Measurements from ENCODE around the gene CCDC186. TPM values are rescaled to one million over a fixed set of nuclear protein-coding genes. Genes with fewer than 3 reads are reported as not detected.
A peak's percentile ranks its signal among the peaks of the same experiment; 100 is the strongest.

Gene CCDC186
- total RNA-seq, 3 donors from 2014 or later, result 7.4 to 10.5 (median 9.5) TPM

DNA sequence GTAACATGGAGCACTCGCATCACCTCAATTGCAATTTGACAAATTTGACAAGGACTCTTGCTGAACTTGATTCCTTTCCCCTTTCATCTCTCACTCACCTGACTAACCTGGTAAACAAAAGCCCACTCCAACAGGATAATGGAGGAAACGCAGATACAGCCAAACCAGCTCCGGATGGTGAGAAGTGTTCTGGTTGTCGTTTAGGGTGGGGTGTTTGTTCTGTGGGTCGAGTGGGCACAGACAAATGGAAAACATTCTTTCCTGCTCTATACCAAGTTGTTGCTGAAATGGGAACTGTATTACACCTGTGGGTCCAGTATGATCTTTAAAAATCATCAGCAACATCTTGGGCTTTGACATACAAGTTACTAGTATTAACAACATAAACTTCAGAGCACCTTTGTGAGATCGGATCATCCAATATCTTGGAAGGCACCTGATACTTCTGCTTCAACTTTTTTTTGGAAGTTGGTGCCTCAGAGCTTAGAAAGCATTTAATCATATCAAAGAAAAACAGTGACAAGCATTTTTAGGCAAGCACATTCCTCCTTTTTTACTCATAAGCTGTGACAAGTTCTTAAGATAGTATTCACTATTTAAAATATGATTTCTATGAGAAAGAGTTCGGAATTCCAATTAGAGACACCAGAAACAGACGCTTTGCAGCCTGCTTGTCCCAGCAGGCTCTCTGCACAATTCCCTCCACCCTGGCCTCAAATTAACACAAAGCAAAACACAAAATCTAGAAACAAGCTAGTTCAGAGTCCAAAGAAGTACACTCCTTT lies 58.1 kb downstream of the CCDC186 start:
- H3K4me3 Mint-ChIP-seq, result no peak overlapping the region
- no peak for DNase-seq
- no peaks in the 10 kb centered on the region for H3K4me1 Mint-ChIP-seq (ENCODE audit: low read depth)
- peaks cover 2% of the 10 kb centered on the region for H3K27me3 Mint-ChIP-seq (ENCODE audit: low read depth)
- ATAC-seq, result no peak
- no peaks in the 10 kb centered on the region for H3K9me3 Mint-ChIP-seq
- H3K36me3 Mint-ChIP-seq (ENCODE audit: insufficient read depth), result peaks cover 2% of the 10 kb centered on the region

DNA sequence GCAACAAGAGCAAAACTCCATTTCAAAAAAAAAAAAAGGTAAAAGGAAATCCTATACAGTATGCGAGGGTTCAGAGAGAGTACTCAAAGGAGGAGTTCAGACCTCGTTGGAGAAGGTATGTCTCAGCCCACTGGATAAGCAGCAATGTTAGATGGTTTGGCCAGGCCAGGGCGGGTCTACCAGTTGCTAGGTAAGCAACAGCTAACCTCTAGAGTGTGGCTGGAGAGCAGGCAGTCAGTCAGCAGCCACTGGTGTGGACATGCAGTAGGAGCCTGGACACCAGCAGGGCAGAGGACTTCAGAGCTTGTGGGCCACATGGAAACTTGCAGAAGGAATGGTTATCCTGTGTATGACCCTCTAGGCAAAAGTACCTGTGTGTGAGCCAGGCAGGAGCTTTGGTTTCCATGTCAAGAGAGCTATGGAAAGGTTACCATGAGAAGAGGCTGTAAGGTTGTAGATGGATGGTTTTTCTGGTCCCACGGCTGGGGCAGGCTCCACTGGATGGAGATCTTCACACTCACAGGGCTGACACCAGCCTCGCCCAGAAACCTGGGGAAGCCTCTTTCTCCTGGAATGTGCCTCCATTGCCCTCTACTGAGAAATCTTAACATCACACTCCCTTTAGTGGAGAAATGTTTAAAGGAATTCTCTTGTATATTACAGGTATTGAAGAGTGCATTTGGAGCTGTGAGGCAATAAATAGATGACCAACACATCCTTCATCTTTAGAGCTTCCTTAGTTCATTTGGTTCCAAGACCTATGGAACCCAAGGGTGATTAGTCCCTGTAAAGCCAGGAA lies 63.6 kb downstream of the CCDC186 start:
- Mint-ChIP-seq H3K9me3 (no peaks in the 10 kb centered on the region), H3K27me3 (ENCODE audit: low read depth) (peaks cover 10% of the 10 kb centered on the region), H3K36me3 (ENCODE audit: insufficient read depth) (no peaks in the 10 kb centered on the region), H3K4me3 (no peak overlapping the region), H3K4me1 (ENCODE audit: low read depth) (no peaks in the 10 kb centered on the region)
- DNase-seq (no peak), ATAC-seq (no peak)

DNA sequence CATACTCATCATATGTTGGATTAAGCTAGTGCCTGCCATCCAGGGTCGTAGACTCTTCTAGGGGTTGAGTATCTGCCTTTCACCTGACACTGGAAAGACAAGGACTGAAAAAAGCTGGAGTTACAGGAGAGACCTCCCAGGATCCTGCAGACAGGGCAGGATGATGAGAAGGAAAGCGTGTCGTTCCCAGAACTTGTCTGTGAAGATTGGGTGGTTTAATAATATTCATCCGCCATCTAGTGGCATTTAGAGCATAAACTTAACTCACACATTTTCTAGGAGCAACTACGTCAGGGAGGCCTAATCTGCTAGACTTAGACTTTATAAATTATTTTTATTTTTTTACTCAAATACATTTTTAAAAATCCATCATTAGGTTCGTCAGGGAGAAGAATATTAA lies 70.7 kb downstream of the CCDC186 start:
- Mint-ChIP-seq H3K9me3 (no peaks in the 10 kb centered on the region), H3K4me1 (ENCODE audit: low read depth) (peaks cover 26% of the 10 kb centered on the region), H3K27me3 (ENCODE audit: low read depth) (peaks cover 29% of the 10 kb centered on the region), H3K4me3 (no peak overlapping the region), H3K36me3 (ENCODE audit: insufficient read depth) (no peaks in the 10 kb centered on the region)
- no peak for ATAC-seq
- DNase-seq, result no peak

DNA sequence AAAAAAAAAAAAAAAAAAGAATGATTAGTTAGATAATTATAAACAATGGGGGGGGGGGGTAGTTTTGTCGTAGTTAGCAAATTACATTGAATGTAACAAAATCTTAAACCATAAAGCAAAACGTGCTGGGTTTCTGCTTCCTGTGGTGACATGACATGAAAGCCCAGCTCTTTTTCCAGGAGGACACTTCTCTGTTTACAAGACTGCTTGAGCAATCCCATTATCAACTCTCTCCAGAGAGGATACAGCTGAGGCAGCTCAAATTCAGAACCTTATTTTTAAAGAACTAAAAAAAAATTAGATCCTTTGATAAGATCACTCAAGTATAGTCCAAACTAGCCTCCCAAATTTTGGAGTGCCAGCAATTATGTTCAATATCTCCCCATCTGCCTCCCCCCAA lies 71.7 kb downstream of the CCDC186 start:
- no peak for ATAC-seq

DNA sequence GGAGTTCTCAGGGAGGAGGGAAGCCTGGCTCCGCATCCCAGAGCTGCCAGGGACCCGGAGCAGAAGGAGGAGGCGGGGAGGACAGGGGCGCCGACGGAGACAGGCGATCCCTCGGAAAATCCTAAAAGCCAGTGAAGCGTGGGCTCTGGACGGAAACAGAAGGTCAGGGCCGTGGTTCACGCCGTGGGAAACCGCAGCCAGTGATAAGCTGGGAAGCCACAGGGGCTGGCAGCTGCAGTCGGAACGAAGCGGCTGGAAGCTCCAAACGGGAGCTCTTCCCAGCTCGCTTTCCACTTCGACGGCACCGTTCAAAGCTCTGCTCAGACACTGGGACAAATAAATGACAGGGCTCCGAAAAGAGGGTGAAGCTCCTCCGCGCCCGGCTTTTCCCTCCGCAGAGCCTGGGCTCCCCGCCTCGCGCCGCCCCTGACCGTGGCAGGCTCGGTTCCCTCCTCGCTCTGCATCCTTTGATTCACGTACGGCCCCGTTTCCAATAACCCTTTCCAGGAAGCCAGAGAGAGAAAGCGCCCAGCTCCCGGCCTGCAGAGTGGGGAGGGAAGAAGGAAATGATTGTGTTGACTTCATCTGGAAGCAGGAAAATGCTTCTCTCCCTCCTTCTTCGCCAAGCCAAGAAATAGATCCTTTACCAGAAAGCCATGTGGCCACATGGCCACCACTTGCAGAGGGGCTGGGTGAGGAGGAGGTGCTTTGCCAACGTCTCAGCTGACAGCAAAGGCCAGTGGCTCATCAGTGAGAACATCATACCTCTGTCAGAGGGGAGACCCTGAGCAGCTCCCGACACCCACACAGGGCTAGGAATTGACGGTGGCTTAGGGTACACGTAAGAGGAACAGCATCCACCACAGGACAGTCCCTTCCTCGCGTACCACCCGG lies 72.9 kb downstream of the CCDC186 start:
- H3K9me3 Mint-ChIP-seq, result no peaks in the 10 kb centered on the region
- peaks cover 28% of the 10 kb centered on the region for H3K27me3 Mint-ChIP-seq (ENCODE audit: low read depth)
- H3K4me1 Mint-ChIP-seq (ENCODE audit: low read depth), result peaks cover 41% of the 10 kb centered on the region
- peak overlapping the region; percentile 60 for H3K4me3 Mint-ChIP-seq
- no peaks in the 10 kb centered on the region for H3K36me3 Mint-ChIP-seq (ENCODE audit: insufficient read depth)
- ATAC-seq (peak; percentile 51 to 60), DNase-seq (no peak)

More for the DNA sequence above, 71.7 kb downstream of the CCDC186 start:
- no peaks in the 10 kb centered on the region for H3K9me3 Mint-ChIP-seq
- no peak for DNase-seq
- H3K36me3 Mint-ChIP-seq (ENCODE audit: insufficient read depth), result no peaks in the 10 kb centered on the region
- H3K4me3 Mint-ChIP-seq, result no peak overlapping the region
- peaks cover 28% of the 10 kb centered on the region for H3K27me3 Mint-ChIP-seq (ENCODE audit: low read depth)
- peaks cover 32% of the 10 kb centered on the region for H3K4me1 Mint-ChIP-seq (ENCODE audit: low read depth)

DNA sequence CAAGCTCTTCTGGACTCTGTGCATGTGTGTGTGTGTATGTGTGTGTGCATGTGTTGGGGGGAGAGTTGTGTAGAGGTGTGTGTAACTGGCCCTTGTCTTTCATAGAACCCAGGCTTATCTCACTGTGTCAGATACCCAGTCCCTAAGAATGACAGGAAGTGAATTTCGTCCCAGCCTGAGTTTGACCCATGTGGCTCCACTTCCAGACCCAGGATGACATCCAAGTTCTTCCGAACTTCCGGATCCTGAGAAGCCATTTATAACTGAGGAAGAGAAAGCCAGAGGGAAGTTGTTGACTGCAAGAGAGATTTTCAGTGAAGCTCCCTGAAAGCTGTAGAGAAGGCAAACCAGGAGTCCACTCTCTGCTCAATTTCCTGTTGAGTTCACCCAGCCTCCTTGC lies 77.1 kb downstream of the CCDC186 start:
- no peak for ATAC-seq
- no peaks in the 10 kb centered on the region for H3K9me3 Mint-ChIP-seq
- peaks cover 50% of the 10 kb centered on the region for H3K4me1 Mint-ChIP-seq (ENCODE audit: low read depth)
- no peak overlapping the region for H3K4me3 Mint-ChIP-seq
- no peaks in the 10 kb centered on the region for H3K36me3 Mint-ChIP-seq (ENCODE audit: insufficient read depth)
- peaks cover 23% of the 10 kb centered on the region for H3K27me3 Mint-ChIP-seq (ENCODE audit: low read depth)
- no peak for DNase-seq

DNA sequence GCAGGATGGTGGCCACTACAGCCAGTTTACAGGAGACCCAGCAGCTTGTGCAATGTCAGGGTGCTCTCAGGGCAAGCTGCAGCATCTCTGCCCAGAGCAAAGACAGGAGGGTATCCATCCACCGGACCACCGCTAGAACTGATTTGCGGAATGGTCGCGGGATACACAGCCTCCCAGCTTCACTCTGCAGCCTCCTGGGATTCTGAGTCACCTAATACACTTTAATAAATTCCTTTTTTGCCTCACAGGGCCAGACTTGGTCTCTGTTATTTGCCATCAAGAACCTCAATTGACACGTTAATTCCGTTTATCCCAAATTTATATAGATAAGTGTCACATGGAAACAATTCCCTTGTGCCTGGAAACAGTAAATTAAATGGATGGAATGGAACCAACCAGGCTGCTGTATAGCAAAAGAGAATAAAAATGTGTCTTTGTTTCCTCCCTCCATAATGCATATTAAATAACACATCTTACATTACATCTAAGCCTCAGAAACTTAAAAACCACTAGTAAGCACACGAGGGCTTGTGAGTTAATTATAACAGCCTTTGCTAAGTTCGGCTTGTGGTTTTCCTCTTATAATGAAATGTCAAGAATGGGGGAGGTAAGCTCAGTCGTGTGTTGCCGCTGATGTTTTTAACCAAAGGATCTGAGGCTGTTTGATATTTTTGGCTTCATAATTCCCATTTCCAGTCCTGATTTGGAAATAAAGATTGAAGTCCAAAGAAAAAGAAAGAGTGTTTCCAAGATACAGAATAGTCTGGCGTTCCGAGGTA lies 78.3 kb downstream of the CCDC186 start:
- H3K9me3 Mint-ChIP-seq, result no peaks in the 10 kb centered on the region
- peaks cover 13% of the 10 kb centered on the region for H3K27me3 Mint-ChIP-seq (ENCODE audit: low read depth)
- H3K36me3 Mint-ChIP-seq (ENCODE audit: insufficient read depth), result no peaks in the 10 kb centered on the region
- peaks cover 46% of the 10 kb centered on the region for H3K4me1 Mint-ChIP-seq (ENCODE audit: low read depth)
- H3K4me3 Mint-ChIP-seq, result no peak overlapping the region
- ATAC-seq (peak in 1 of 2 donors; percentile 25), DNase-seq (no peak)

DNA sequence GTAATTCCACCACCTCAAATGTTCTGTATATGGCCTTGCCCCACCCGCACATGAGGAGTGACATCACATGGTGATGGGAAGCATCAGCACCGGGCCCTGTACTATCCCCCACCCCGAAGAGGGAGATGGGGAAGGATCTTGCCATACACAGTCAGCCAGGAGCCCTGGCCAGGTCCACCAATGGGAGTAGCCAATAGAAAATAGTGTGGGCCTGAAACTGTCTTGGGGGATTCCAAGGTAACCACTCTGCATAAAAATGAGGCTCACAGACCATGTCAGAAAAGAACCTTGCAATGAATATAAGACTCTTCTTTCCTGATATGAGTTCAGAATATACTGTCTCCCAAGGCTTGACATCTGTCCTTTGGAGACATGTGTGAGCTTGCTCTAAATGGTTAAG lies 79.2 kb downstream of the CCDC186 start:
- H3K4me1 Mint-ChIP-seq (ENCODE audit: low read depth), result peaks cover 37% of the 10 kb centered on the region
- no peak overlapping the region for H3K4me3 Mint-ChIP-seq
- peak in 1 of 2 donors; percentile 10 for ATAC-seq
- peaks cover 4% of the 10 kb centered on the region for H3K27me3 Mint-ChIP-seq (ENCODE audit: low read depth)
- H3K36me3 Mint-ChIP-seq (ENCODE audit: insufficient read depth), result no peaks in the 10 kb centered on the region
- DNase-seq, result no peak
- H3K9me3 Mint-ChIP-seq, result no peaks in the 10 kb centered on the region

DNA sequence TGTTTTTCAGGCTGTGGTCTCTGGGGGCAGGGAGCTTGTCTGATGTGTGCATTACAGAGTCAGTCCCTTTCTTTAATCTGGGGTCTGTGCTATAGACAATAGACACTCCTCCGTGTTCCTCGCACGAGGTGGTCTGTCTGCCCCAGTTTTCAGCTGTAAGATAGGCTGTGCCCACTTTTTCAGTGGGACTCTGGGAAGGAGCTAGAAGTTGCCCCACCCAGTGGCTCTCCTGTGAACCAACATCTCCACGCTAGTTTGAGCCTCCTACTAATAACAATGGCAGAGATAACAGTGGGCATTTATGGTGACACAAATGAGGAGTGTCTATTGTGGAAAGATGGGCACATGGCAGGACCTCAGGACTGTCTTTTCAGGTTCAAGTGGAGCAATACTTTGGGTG lies 86.3 kb downstream of the CCDC186 start:
- no peak for ATAC-seq

DNA sequence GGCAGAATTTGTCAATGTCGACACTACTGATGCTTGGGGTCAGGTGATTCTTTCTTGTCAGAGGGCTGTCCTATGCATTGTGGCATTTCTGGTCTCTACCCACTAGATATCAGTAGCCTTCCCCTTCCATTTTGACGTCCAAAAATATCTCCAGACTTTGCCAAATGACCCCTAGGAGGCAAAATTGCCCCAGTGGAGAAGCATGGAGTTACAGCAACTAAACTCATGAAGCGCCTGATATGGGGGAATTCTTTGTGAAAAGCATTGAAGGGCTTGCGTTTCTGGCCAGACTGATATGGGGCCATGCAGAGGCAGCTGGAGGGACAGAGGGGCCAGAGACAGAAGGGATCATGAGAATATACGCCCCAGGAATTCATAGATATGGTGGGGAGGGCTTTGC lies 86.7 kb downstream of the CCDC186 start:
- no peak for DNase-seq
- no peaks in the 10 kb centered on the region for H3K36me3 Mint-ChIP-seq (ENCODE audit: insufficient read depth)
- H3K9me3 Mint-ChIP-seq, result no peaks in the 10 kb centered on the region
- no peak for ATAC-seq
- no peaks in the 10 kb centered on the region for H3K4me1 Mint-ChIP-seq (ENCODE audit: low read depth)
- no peak overlapping the region for H3K4me3 Mint-ChIP-seq
- H3K27me3 Mint-ChIP-seq (ENCODE audit: low read depth), result no peaks in the 10 kb centered on the region

More for the DNA sequence above, 86.3 kb downstream of the CCDC186 start:
- H3K4me1 Mint-ChIP-seq (ENCODE audit: low read depth), result no peaks in the 10 kb centered on the region
- H3K4me3 Mint-ChIP-seq, result no peak overlapping the region
- H3K9me3 Mint-ChIP-seq, result no peaks in the 10 kb centered on the region
- H3K27me3 Mint-ChIP-seq (ENCODE audit: low read depth), result no peaks in the 10 kb centered on the region
- DNase-seq, result no peak
- H3K36me3 Mint-ChIP-seq (ENCODE audit: insufficient read depth), result no peaks in the 10 kb centered on the region

DNA sequence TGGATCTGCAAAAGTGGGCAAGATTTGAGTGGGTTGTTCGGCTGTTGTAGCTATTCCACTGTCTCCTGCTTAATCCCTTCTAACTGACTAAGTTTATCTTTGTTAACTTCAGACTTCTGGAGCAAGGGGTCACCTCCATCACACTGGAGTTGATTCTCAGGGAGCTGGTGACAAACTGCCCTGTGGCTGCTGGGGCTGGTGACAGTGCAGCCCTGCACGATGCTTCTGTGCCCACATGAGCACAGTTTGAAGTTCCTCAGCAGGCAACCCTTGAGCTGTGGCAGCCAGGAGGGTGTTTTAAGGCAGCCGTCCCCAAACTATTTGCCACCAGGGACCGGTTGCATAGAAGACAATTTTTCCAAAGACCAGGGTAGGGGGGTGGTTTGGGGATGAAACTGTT lies 89.8 kb downstream of the CCDC186 start:
- H3K4me3 Mint-ChIP-seq, result no peak overlapping the region
- H3K27me3 Mint-ChIP-seq (ENCODE audit: low read depth), result no peaks in the 10 kb centered on the region
- no peaks in the 10 kb centered on the region for H3K4me1 Mint-ChIP-seq (ENCODE audit: low read depth)
- DNase-seq, result no peak
- H3K9me3 Mint-ChIP-seq, result no peaks in the 10 kb centered on the region
- no peaks in the 10 kb centered on the region for H3K36me3 Mint-ChIP-seq (ENCODE audit: insufficient read depth)
- peak in 1 of 2 donors; percentile 27 for ATAC-seq

DNA sequence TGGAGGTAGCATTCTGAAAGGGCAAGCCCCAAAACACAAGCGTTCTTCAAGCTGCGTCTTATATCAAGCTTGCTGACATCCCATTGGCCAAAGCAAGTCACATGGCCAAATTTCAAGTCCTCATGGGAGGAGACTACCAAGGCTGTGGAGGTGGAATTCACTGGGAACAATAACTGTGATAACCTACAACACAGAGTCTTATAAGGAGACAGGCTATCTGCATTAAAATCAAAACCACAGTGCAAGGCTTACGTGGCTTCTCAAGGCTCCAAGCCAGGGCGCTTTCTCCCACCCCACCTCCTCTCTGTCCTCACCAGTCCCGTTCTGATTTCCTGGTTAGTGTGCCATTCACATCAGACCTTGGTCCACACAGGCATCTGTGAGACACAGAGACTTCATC lies 91.0 kb downstream of the CCDC186 start:
- Mint-ChIP-seq H3K9me3 (no peaks in the 10 kb centered on the region), H3K36me3 (ENCODE audit: insufficient read depth) (no peaks in the 10 kb centered on the region), H3K4me1 (ENCODE audit: low read depth) (no peaks in the 10 kb centered on the region), H3K27me3 (ENCODE audit: low read depth) (no peaks in the 10 kb centered on the region), H3K4me3 (no peak overlapping the region)
- no peak for DNase-seq
- ATAC-seq, result peak in 1 of 2 donors; percentile 23

DNA sequence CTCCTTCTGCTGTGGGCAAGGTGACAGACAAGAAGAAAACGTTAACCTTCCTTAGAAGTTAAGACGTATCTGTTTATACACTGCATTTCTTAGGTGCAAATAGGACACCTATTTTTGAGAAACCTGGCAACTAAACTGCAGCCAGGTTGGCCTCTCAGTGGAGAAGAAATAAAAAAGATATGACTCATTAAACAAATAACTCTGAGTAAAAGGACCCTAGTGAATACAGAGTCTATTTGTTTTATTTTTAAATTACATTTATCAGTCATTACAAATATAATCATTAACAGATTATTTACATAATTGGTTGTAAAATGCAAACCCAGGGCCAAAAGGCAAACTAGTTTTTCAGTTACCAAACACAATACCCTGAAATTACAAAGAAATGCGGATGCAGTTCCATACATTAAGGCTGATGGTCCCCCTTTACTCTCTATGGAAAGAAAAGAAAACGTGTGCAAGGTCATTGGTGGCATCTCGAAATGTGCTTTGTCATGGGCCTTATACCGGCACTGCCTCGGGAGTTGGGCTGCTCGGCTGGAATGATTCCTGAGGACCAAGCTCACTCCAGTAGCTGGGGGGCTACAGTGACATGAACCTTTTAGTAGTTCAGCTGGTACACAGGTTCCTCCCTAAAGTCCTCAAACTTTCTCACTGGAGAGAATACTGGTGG lies 92.0 kb downstream of the CCDC186 start:
- ATAC-seq (no peak), DNase-seq (no peak)
- no peaks in the 10 kb centered on the region for H3K27me3 Mint-ChIP-seq (ENCODE audit: low read depth)
- no peaks in the 10 kb centered on the region for H3K36me3 Mint-ChIP-seq (ENCODE audit: insufficient read depth)
- H3K4me3 Mint-ChIP-seq, result no peak overlapping the region
- no peaks in the 10 kb centered on the region for H3K4me1 Mint-ChIP-seq (ENCODE audit: low read depth)
- H3K9me3 Mint-ChIP-seq, result no peaks in the 10 kb centered on the region
